Psoas muscle (tissue), 8 donors: Measurements from ENCODE around the gene B4GALNT2. TPM values are rescaled to one million over a fixed set of nuclear protein-coding genes. Genes with fewer than 3 reads are reported as not detected.

Source experiments
- ATAC-seq, 4 donors: fragments of 200-7000 bp; cut with Tn5 transposase; one replicate each; pipeline ENCODE4 v1.9.1; 2020; ENCODE audit warnings: moderate library complexity in 3 of 4, mild to moderate bottlenecking in 2 of 4
- DNase-seq, 2 donors: peaks; one replicate each; pipeline ENCODE4 v3.0.0-alpha.2; 2020
- H3K27ac ChIP-seq: fragments of 200-600 bp; one replicate; pipeline ENCODE4 v1.8.0; 2022
- H3K27me3 ChIP-seq, 3 donors: fragments of 200-600 bp in 1 of 3; one replicate each; pipeline versions ENCODE4 v1.6.1 to v1.8.0; 2013 to 2022; ENCODE audit warnings: low read length in 2 of 3, mild to moderate bottlenecking in 2 of 3, moderate library complexity in 1 of 3; ENCODE audit not compliant: insufficient read depth in 3 of 3
- H3K36me3 ChIP-seq, 2 donors: fragments of 200-600 bp in 1 of 2; one replicate each; pipeline versions ENCODE4 v1.6.1 to v1.8.0; 2013 to 2022; ENCODE audit warnings: low read depth in 1 of 2, mild to moderate bottlenecking in 1 of 2, moderate library complexity in 1 of 2; ENCODE audit not compliant: insufficient read depth in 1 of 2
- H3K4me1 ChIP-seq: fragments of 200-600 bp; one replicate; pipeline ENCODE4 v1.8.0; 2022
- H3K4me3 ChIP-seq: fragments of 200-600 bp; one replicate; pipeline ENCODE4 v1.8.0; 2022; ENCODE audit warnings: mild to moderate bottlenecking
- H3K9me3 ChIP-seq: fragments of 200-600 bp; one replicate; pipeline ENCODE4 v1.8.0; 2022
- CTCF ChIP-seq: fragments of 200-600 bp; IDR thresholded peaks from one replicate; pipeline ENCODE4 v1.8.0; 2022; ENCODE audit warnings: antibody characterized with exemption
- WGBS, 3 donors: extraction: QIAGEN DNeasy Blood & Tissue Kit; methylation state at CpG; one replicate each; pipeline versions ENCODE4 v1.1.6 to v1.1.7; 2013; 5-methylcytosine and 5-hydroxymethylcytosine counted together
- intact Hi-C, 2 donors: fragments of 100-400 bp; cut with DNase I; formaldehyde crosslinking; loops; one replicate each; pipeline versions ENCODE4 v1.11.0 to v1.14.2; 2022
- polyA plus RNA-seq, 3 donors: library from polyadenylated mRNA; stranded (reverse); fragments of 200-250 nt; gene quantifications; one replicate each; pipeline ENCODE4 v1.2.3, GENCODE V29; 2013
- total RNA-seq, 4 donors: library from RNA; stranded (reverse); fragmentation: NEBNext Ultra II Directional in 2 of 4; extraction: Animal tissue kit (Norgen Biotek cat#: 25700) in 2 of 4; gene quantifications; one replicate each; pipeline versions ENCODE4 v1.2.1 to v1.2.4, GENCODE V29; 2021 to 2023
- donor health status: healthy with polysubstance abuse.
- donor health status: DM: no; HTN: no; CAD: no; lungs with moderate emphysema.
- donor health status: Bipolar disorder and iron deficiency.
- donor health status: healthy.
- donor health status: DM: yes; HTN: yes; CAD: no.
- donor health status: DM: no; HTN: no; CAD: no.
- donor health status: DM: no; HTN: no; CAD: no.
- donor health status: DM: yes; HTN: yes; CAD: no.

Gene B4GALNT2
- total and polyA plus RNA-seq, 7 donors: under 0.01 to 0.04 TPM; not detected in 5

- intact Hi-C loops: no loop called here
Observed at GRCh38 chr17:49117587-49118230, 14.9 kb upstream of the B4GALNT2 start.

DNA sequence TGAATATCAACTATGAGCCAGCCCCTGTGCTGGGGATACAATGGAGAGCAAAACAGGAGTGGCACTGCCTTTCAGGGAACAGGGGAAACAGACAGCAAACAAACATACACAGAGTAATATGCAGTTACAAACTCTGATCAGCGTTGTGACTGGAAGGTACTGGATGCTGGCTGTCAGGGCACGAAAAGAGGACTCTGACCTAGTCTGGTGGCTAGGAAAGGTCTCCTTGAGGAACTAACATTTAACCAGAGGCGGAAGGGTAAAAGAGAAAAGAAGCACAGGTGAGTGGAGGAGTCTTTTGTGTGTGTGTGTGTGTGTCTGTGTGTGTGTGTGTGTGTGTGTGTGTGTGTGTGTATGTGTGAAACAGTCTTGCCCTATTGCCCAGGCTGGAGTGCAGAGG is 12.4 kb upstream of the B4GALNT2 start:
- WGBS, 3 donors: 68 to 84% (median 72%) methylated on average over 3 of the region's 3 CpGs
- ATAC-seq (no peak), DNase-seq (no peak)
- intact Hi-C loops: no loop called here
- H3K4me1 ChIP-seq: no peaks in the 10 kb centered on the region
- TF ChIP-seq CTCF: no peak
- H3K4me3 ChIP-seq: no peak overlapping the region
- peaks cover 0 to 29% (median 2%) of the 10 kb centered on the region in 3 donors for H3K27me3 ChIP-seq
- no peaks in the 10 kb centered on the region for H3K36me3 ChIP-seq
- no peaks in the 10 kb centered on the region for H3K9me3 ChIP-seq
- H3K27ac ChIP-seq: no peak overlapping the region

More at GRCh38 chr17:49117587-49118230, 14.9 kb upstream of the B4GALNT2 start:
- no peaks in the 10 kb centered on the region for H3K4me1 ChIP-seq
- H3K27ac ChIP-seq: no peak overlapping the region
- peaks cover 0 to 29% (median 0%) of the 10 kb centered on the region in 3 donors for H3K27me3 ChIP-seq
- ATAC-seq: no peak
- no peak for DNase-seq
- no peak overlapping the region for H3K4me3 ChIP-seq
- TF ChIP-seq CTCF: no peak
- no peaks in the 10 kb centered on the region for H3K36me3 ChIP-seq
- WGBS, 3 donors: 79 to 93% (median 85%) methylated on average over 2 of the region's 2 CpGs
- no peaks in the 10 kb centered on the region for H3K9me3 ChIP-seq

- Histone ChIP-seq H3K4me3 (no peak overlapping the region), H3K27ac (no peak overlapping the region), H3K9me3 (no peaks in the 10 kb centered on the region), H3K27me3 (peaks cover 0 to 22% (median 2%) of the 10 kb centered on the region in 3 donors), H3K36me3 (no peaks in the 10 kb centered on the region), H3K4me1 (no peaks in the 10 kb centered on the region)
- TF ChIP-seq CTCF: no peak
- intact Hi-C loops: no loop called here
- ATAC-seq (no peak), DNase-seq (no peak)
- 76 to 83% (median 79%) methylated on average over 6 of the region's 6 CpGs for WGBS, 3 donors
Observed at GRCh38 chr17:49121696-49122292, 10.8 kb upstream of the B4GALNT2 start.

GRCh38 chr17:49122566-49122965 is 10.0 kb upstream of the B4GALNT2 start:
- H3K36me3 ChIP-seq: no peaks in the 10 kb centered on the region
- intact Hi-C loops: no loop called here
- DNase-seq: no peak

More at GRCh38 chr17:49122566-49122965, 10.0 kb upstream of the B4GALNT2 start:
- H3K27me3 ChIP-seq: peaks cover 0 to 23% (median 2%) of the 10 kb centered on the region in 3 donors
- 70 to 73% (median 73%) methylated on average over 4 of the region's 4 CpGs for WGBS, 3 donors
- H3K27ac ChIP-seq: no peak overlapping the region
- H3K4me3 ChIP-seq: no peak overlapping the region
- H3K4me1 ChIP-seq: no peaks in the 10 kb centered on the region
- no peaks in the 10 kb centered on the region for H3K9me3 ChIP-seq
- ATAC-seq: no peak
- no peak for TF ChIP-seq CTCF
